ENCODE data around the gene ELL3.
"Not testable (repeated sequence)": the region's sequence is repeated elsewhere in the genome, so short reads cannot be mapped to it uniquely, and the experiment has no call there.

ELL3 gene

GRCh38 chr15:43772624-43773023, 4.1 kb downstream of the ELL3 start:
- H3K9ac ChIP-seq (ENCODE audit: low read depth, low read length) = no peak overlapping the region
- peaks cover 2% of the 10 kb centered on the region; the same call in 1 of the 2 replicates for H3K4me1 ChIP-seq (ENCODE audit: insufficient read depth, low read length)
- H3K9me3 ChIP-seq (ENCODE audit: control insufficient read depth, insufficient read depth, low read length) = no peaks in the 10 kb centered on the region
- peaks cover 35% of the 10 kb centered on the region for H3K36me3 ChIP-seq (ENCODE audit: insufficient read depth, low read length)

DNA sequence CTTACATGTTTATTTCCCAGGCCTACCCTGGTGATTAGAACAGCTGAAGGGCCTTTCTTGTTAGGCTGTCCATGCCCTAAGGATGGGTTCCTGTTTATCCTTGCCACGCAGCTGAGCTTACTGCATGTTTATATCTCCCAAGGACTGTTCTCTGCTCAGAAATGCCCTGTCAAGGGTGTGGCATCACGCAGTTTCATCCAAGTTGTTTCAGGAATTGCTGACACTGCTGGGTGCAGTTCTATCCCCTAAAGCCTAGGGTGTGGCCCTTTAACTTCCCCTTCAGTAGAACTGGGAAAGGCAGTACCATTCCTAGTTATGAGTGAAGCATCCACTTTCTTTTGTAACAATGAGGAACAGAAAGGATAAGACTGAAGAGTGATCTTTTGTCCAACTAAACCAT, 5.0 kb downstream of the ELL3 start:
- peaks cover 37% of the 10 kb centered on the region for H3K36me3 ChIP-seq (ENCODE audit: insufficient read depth, low read length)
- H3K9ac ChIP-seq (ENCODE audit: low read depth, low read length) = no peak overlapping the region
- H3K9me3 ChIP-seq (ENCODE audit: control insufficient read depth, insufficient read depth, low read length) = no peaks in the 10 kb centered on the region
- H3K4me1 ChIP-seq (ENCODE audit: insufficient read depth, low read length) = peaks cover 2% of the 10 kb centered on the region; the same call in 1 of the 2 replicates

DNA sequence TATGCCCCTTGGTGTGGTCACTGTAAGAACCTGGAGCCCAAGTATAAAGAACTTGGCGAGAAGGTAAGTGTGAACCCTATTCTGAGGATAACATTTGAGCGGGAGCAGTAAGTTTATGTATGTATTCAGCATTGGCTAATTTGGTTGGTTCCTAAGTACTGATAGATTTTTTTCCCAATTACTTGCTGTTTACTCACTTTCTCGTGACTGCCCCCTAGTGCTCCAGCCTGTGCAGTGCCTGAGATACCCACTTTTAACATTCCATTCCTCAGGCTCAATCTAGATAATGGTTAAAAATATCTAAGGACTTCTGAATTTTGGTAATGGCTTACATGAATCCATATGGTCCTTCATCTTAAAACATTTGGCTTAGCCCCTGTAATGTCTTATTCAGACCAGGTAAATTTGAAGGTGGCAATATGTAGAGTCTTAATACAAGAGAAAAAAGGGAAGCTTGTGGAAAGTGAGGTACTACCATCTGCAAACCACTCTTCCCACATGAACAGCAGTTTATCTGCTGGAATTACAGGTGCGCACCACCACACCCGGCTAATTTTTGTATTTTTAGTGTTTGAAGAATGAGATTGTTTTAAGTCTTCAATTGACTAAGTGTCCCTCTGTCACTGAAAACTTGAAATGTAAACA, 7.1 kb downstream of the ELL3 start:
- H3K36me3 ChIP-seq (ENCODE audit: insufficient read depth, low read length) = peaks cover 51% of the 10 kb centered on the region

DNA sequence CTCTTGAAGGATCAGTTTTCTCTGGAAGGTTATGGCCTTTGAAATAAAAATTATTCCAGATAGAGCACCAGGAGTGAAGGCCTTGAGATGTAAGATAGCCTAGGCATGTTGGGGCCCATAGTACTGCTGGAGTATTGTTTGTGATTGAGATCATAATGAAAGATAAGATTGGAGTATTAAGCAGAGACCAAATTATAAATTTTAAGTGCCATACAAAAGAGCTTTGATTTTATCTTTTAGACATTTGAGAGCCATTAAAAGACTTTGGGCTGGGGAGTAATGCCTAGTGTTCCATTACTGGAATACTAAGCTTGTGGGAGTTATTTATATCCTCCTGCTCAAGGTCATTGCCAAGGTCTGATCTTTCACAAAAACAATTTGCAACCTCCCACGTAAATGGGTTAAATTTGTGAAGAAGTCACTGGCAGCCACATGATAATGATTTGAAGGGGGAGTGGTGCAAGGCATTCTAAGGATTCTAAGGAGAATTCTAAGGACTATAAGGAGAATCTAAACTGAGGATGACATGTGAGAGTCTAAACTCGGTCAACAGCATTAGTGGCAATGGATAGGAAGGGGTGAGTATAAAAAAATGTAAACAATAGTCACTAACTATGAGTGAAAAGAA, 12.8 kb downstream of the ELL3 start:
- H3K4me1 ChIP-seq (ENCODE audit: insufficient read depth, low read length) = no peaks in the 10 kb centered on the region
- peaks cover 31% of the 10 kb centered on the region for H3K36me3 ChIP-seq (ENCODE audit: insufficient read depth, low read length)
- H3K9ac ChIP-seq (ENCODE audit: low read depth, low read length) = no peak overlapping the region
- H3K9me3 ChIP-seq (ENCODE audit: control insufficient read depth, insufficient read depth, low read length) = no peaks in the 10 kb centered on the region

More for the DNA sequence above, 7.1 kb downstream of the ELL3 start:
- no peaks in the 10 kb centered on the region for H3K4me1 ChIP-seq (ENCODE audit: insufficient read depth, low read length)
- no peak overlapping the region for H3K9ac ChIP-seq (ENCODE audit: low read depth, low read length)
- H3K9me3 ChIP-seq (ENCODE audit: control insufficient read depth, insufficient read depth, low read length) = no peaks in the 10 kb centered on the region

- Histone ChIP-seq H3K4me1 (ENCODE audit: insufficient read depth, low read length) (no peaks in the 10 kb centered on the region), H3K9ac (ENCODE audit: low read depth, low read length) (no peak overlapping the region), H3K9me3 (ENCODE audit: control insufficient read depth, insufficient read depth, low read length) (no peaks in the 10 kb centered on the region), H3K36me3 (ENCODE audit: insufficient read depth, low read length) (peaks cover 25% of the 10 kb centered on the region)
These were observed 13.9 kb downstream of the ELL3 start for GRCh38 chr15:43762824-43763223.

GRCh38 chr15:43751885-43752284, 24.9 kb downstream of the ELL3 start:
- Histone ChIP-seq H3K36me3 (ENCODE audit: insufficient read depth, low read length) (peaks cover 5% of the 10 kb centered on the region), H3K9me3 (ENCODE audit: control insufficient read depth, insufficient read depth, low read length) (no peaks in the 10 kb centered on the region), H3K9ac (ENCODE audit: low read depth, low read length) (no peak overlapping the region), H3K4me1 (ENCODE audit: insufficient read depth, low read length) (no peaks in the 10 kb centered on the region; the same call in 1 of the 2 replicates)

GRCh38 chr15:43749690-43750345, 26.9 kb downstream of the ELL3 start:
- peaks cover 4% of the 10 kb centered on the region for H3K36me3 ChIP-seq (ENCODE audit: insufficient read depth, low read length)
- no peaks in the 10 kb centered on the region; the same call in 1 of the 2 replicates for H3K4me1 ChIP-seq (ENCODE audit: insufficient read depth, low read length)
- H3K9me3 ChIP-seq (ENCODE audit: control insufficient read depth, insufficient read depth, low read length) = no peaks in the 10 kb centered on the region
- no peak overlapping the region for H3K9ac ChIP-seq (ENCODE audit: low read depth, low read length)

DNA sequence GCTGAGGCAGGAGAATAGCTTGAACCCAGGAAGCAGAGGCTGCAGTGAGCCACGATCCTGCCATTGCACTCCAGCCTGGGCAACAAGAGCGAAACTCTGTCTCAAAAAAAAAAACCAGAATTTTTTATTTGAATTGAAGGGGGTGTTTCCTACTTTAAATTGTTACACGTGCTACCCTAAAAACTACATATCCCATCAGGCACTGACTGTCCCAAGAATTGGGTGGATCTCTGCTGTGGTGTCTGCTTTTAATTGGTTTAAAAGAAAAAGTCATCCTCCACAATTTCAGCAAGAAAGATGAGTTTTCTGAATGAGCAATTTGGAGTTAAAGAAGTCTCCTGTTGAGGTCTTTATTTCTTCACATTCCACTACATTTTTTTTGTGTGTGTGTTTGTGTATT, 28.4 kb downstream of the ELL3 start:
- H3K9ac ChIP-seq (ENCODE audit: low read depth, low read length) = no peak overlapping the region; the same call in 1 of the 2 replicates

DNA sequence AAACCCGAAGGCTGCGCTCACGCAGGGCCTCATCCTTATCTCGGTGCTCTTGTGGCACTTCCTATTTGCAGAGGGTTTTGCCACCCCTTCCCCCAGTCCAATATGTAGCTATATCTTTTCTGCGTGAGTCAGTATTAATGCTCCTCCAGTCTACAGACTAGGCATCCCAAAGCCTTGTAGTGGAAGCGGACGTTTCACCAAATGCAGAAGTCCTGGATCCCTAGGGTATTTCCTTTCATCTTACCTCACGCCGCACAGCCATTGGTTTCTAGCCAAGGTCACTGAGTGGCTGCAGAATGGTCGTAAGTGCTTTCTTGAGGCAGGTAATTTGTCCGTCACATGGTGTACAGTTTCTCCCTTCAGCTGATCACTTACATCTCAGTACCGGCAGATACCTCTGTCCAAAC, 29.9 kb downstream of the ELL3 start:
- not testable (repeated sequence) for H3K36me3 ChIP-seq (ENCODE audit: insufficient read depth, low read length); H3K9me3 ChIP-seq (ENCODE audit: control insufficient read depth, insufficient read depth, low read length); H3K4me1 ChIP-seq (ENCODE audit: insufficient read depth, low read length)
- peak overlapping the region; percentile 83 for H3K9ac ChIP-seq (ENCODE audit: low read depth, low read length)

More for the DNA sequence above, 28.4 kb downstream of the ELL3 start:
- Histone ChIP-seq H3K9me3 (ENCODE audit: control insufficient read depth, insufficient read depth, low read length) (no peaks in the 10 kb centered on the region), H3K4me1 (ENCODE audit: insufficient read depth, low read length) (no peaks in the 10 kb centered on the region; the same call in 1 of the 2 replicates), H3K36me3 (ENCODE audit: insufficient read depth, low read length) (no peaks in the 10 kb centered on the region; the same call in none of the 2 replicates)

GRCh38 chr15:43746245-43746902, 30.4 kb downstream of the ELL3 start, which contains the start of gene PDIA3:
TSS of gene PDIA3 (plus strand) at chr15:43746438. CDS start at chr15:43746540, 102 bp downstream.
- H3K4me1 ChIP-seq (ENCODE audit: insufficient read depth, low read length); H3K36me3 ChIP-seq (ENCODE audit: insufficient read depth, low read length); H3K9me3 ChIP-seq (ENCODE audit: control insufficient read depth, insufficient read depth, low read length): not testable (repeated sequence)
- H3K9ac ChIP-seq (ENCODE audit: low read depth, low read length) = peak within 1 kb of the TSS; percentile 83

- H3K36me3 ChIP-seq (ENCODE audit: insufficient read depth, low read length) = no peaks in the 10 kb centered on the region
- no peak overlapping the region for H3K9ac ChIP-seq (ENCODE audit: low read depth, low read length)
These were observed 41.4 kb downstream of the ELL3 start for GRCh38 chr15:43735416-43735815.

DNA sequence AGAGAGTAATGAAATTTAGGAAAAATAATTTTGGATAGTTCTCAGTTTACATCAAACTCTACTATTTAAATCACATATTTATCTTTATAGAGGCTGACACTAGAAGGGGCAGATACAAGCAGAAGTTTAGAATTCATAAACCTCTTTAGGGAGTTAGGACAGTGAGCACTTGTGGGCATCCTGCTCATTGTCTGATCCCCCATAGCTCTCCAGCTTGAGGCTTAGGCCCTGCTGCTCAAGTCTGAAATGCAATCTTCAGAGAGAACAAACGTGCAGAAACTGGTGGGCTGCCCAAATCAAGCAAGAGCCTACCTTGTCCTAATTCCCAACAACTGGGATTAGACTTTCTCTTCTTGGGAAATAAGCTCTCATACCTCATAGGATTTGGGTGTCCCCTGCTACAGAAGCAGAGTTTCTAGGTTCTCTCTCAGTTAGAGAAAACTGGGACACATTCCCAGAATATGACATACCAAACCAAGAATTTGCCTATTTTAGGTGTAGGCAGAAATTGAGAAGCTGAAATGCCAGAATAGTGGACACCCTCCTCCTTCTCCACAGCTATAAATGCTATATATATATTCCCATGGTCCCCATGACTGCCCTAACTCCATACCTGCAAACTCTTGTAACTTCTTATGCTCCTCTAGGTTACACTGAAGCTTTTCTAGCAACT, 48.6 kb downstream of the ELL3 start:
- not testable (repeated sequence) for H3K9ac ChIP-seq (ENCODE audit: low read depth, low read length); H3K9me3 ChIP-seq (ENCODE audit: control insufficient read depth, insufficient read depth, low read length); H3K4me1 ChIP-seq (ENCODE audit: insufficient read depth, low read length); H3K36me3 ChIP-seq (ENCODE audit: insufficient read depth, low read length)

More at GRCh38 chr15:43735416-43735815, 41.4 kb downstream of the ELL3 start:
- Histone ChIP-seq H3K9me3 (ENCODE audit: control insufficient read depth, insufficient read depth, low read length) (no peaks in the 10 kb centered on the region), H3K4me1 (ENCODE audit: insufficient read depth, low read length) (no peaks in the 10 kb centered on the region)

- not testable (repeated sequence) for H3K36me3 ChIP-seq (ENCODE audit: insufficient read depth, low read length); H3K4me1 ChIP-seq (ENCODE audit: insufficient read depth, low read length); H3K9me3 ChIP-seq (ENCODE audit: control insufficient read depth, insufficient read depth, low read length); H3K9ac ChIP-seq (ENCODE audit: low read depth, low read length)
These were observed 50.5 kb downstream of the ELL3 start for GRCh38 chr15:43726306-43726705.

GRCh38 chr15:43723151-43723550, 53.6 kb downstream of the ELL3 start:
- Histone ChIP-seq H3K36me3 (ENCODE audit: insufficient read depth, low read length) (no peaks in the 10 kb centered on the region), H3K9ac (ENCODE audit: low read depth, low read length) (no peak overlapping the region), H3K9me3 (ENCODE audit: control insufficient read depth, insufficient read depth, low read length) (no peaks in the 10 kb centered on the region), H3K4me1 (ENCODE audit: insufficient read depth, low read length) (no peaks in the 10 kb centered on the region)
